Left ventricle myocardium superior (tissue), 1 donor: ENCODE measurements around the gene DAW1. TPM values are rescaled to one million over a fixed set of nuclear protein-coding genes. Genes with fewer than 3 reads are reported as not detected.

Experiments used
- total RNA-seq: library from RNA; stranded (reverse); fragmentation: NEBNext Ultra II Directional; extraction: Animal tissue kit (Norgen Biotek cat#: 25700); gene quantifications from one replicate; pipeline ENCODE4 v1.2.1, GENCODE V29; 2021
- donor health status: DM: no; HTN: yes; CAD: no; lungs with severe emphysema.

DAW1 gene
- total RNA-seq, 1 donor from 2014 or later = not detected

Other genes starting within 250 kb of the DAW1 start
- not detected for gene SCYGR5, start 204.8 kb upstream of the DAW1 start, total RNA-seq
- 1.2 TPM for gene SLC19A3, start 153.6 kb upstream of the DAW1 start, total RNA-seq
- gene SCYGR6, start 146.9 kb upstream of the DAW1 start, total RNA-seq = not detected
- not detected for gene SCYGR7, start 143.3 kb upstream of the DAW1 start, total RNA-seq
- gene SCYGR8, start 125.7 kb upstream of the DAW1 start, total RNA-seq = not detected
- gene CCL20, start 57.8 kb upstream of the DAW1 start, total RNA-seq = not detected